Mucosa of gallbladder (tissue), 1 donor: ENCODE results near the gene CD19. TPM values are rescaled to one million over a fixed set of nuclear protein-coding genes. Genes with fewer than 3 reads are reported as not detected.
A peak's percentile ranks its signal among the peaks of the same experiment; 100 is the strongest.
"Not testable (repeated sequence)": the region's sequence is repeated elsewhere in the genome, so short reads cannot be mapped to it uniquely, and the experiment has no call there.

Experiments used
- DNase-seq: peaks from one replicate; pipeline ENCODE4 v3.0.0-alpha.2; 2020; ENCODE audit warnings: low spot score
- total RNA-seq: library from RNA; stranded (reverse); gene quantifications from one replicate; pipeline ENCODE4 v1.2.1, GENCODE V29; 2021
- donor health status: DM: no; HTN: no; CAD: no.

The CD19 gene
- total RNA-seq, 1 donor from 2014 or later, result 1.4 TPM

- no peak for DNase-seq
Observed at GRCh38 chr16:28905800-28906372, 25.9 kb upstream of the CD19 start.

- DNase-seq, result no peak
Observed at GRCh38 chr16:28910086-28911031, 21.4 kb upstream of the CD19 start.

GRCh38 chr16:28912558-28912957 is 19.2 kb upstream of the CD19 start:
- no peak for DNase-seq

- DNase-seq, result no peak
Observed at GRCh38 chr16:28913946-28914724, 17.6 kb upstream of the CD19 start.

- no peak for DNase-seq
Observed at GRCh38 chr16:28915181-28915580, 16.6 kb upstream of the CD19 start.

GRCh38 chr16:28917095-28917494 is 14.7 kb upstream of the CD19 start:
- DNase-seq, result no peak

GRCh38 chr16:28918698-28919097 is 13.1 kb upstream of the CD19 start:
- DNase-seq, result no peak

GRCh38 chr16:28923231-28923587 is 8.6 kb upstream of the CD19 start:
- DNase-seq, result no peak

GRCh38 chr16:28923652-28924398 is 7.9 kb upstream of the CD19 start:
- no peak for DNase-seq

- no peak for DNase-seq
Observed at GRCh38 chr16:28924399-28924761, 7.4 kb upstream of the CD19 start.

GRCh38 chr16:28924762-28925385 is 6.9 kb upstream of the CD19 start, which contains the start of gene RABEP2:
RABEP2 (minus strand) TSS chr16:28925238; CDS start chr16:28925163, 75 bp downstream.
- DNase-seq, result peak; percentile 96

- peak; percentile 74 for DNase-seq
Observed at GRCh38 chr16:28925386-28926228, 6.2 kb upstream of the CD19 start.

- not testable (repeated sequence) for DNase-seq
Observed at GRCh38 chr16:28926284-28926683, 5.5 kb upstream of the CD19 start.

GRCh38 chr16:28927815-28928214 is 4.0 kb upstream of the CD19 start:
- no peak for DNase-seq

- no peak for DNase-seq
Observed at GRCh38 chr16:28930203-28930602, 1.6 kb upstream of the CD19 start.

- no peak for DNase-seq
Observed at GRCh38 chr16:28930652-28931051, 1.1 kb upstream of the CD19 start.

GRCh38 chr16:28932339-28933141 is 769 bp downstream of the CD19 start:
- DNase-seq, result no peak

GRCh38 chr16:28933171-28933570 is 1.4 kb downstream of the CD19 start:
- no peak for DNase-seq

GRCh38 chr16:28935346-28935745 is 3.6 kb downstream of the CD19 start:
- DNase-seq, result no peak
